ENCODE data around the gene QRICH1.

DNA sequence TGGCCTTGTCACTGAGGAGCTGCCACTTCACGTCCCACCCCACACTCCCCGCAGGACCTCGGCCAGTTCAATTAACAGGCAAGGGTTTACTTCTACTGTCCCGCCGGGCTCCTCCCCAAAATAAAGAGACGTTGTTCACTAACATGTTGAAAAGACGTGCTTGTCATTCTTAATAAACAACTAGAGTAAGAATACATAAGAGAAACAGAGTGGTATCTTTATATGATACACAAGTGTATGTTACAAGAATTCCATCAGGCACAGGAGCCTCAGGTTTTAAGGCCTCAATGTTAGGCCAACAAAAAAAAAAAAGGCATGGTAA is 64.3 kb downstream of the QRICH1 start:
- TF ChIP-seq POLR2AphosphoS5 (IDR thresholded peaks at IDR 0.05; ENCODE audit: borderline replicate concordance, low read depth, low read length) (no peak; the same call in 1 of the 2 replicates), EZH2 (IDR thresholded peaks at IDR 0.05) (no peak)

Measured in SK-N-MC (cell line).